HepG2 (cell line): ENCODE results near the gene ADRA2B. TPM values are rescaled to one million over a fixed set of nuclear protein-coding genes. Genes with fewer than 3 reads are reported as not detected.

Experiments
- ATAC-seq: fragments of 200-7000 bp; cut with Tn5 transposase; 3 replicates; pipeline ENCODE4 v1.9.1; 2020; ENCODE audit warnings: mild to moderate bottlenecking, moderate library complexity
- BruUV-seq: library from RNA; stranded (reverse); fragments of 400-500 nt; replicated peaks from 2 replicates; lab custom pipeline; 2021; lab: Mats Ljungman, UMichigan
- CTCF ChIA-PET: fragments of 300-600 bp; formaldehyde crosslinking; extraction: SDS; loops from one replicate; lab custom pipeline; 2021; ENCODE audit warnings: low total read pairs, inconsistent platforms, low intra/inter-chr PET ratio; lab: Yijun Ruan, JAX
- POLR2A ChIA-PET: fragments of 350-600 bp; sonication (Branson Sonifier 250); formaldehyde crosslinking; loops from one replicate; lab custom pipeline; 2020; ENCODE audit warnings: antibody characterized with exemption, inconsistent platforms; lab: Yijun Ruan, JAX
- DNase-seq: peaks from one replicate; pipeline ENCODE4 v3.0.0-alpha.2; 2015; ENCODE audit warnings: low spot score
- FAIRE-seq: peaks from 3 replicates; lab custom pipeline; 2011; peaks lifted over from hg19 to GRCh38; lab: Jason Lieb, UNC
- H2AFZ ChIP-seq: one replicate; pipeline ENCODE4 v1.6.1; 2011; ENCODE audit warnings: low read length, inconsistent platforms
- H3K27ac ChIP-seq: fragments of 300-600 bp; 3 replicates; pipeline ENCODE4 v1.8.0; 2011; ENCODE audit warnings: mixed run types, mild to moderate bottlenecking, mixed read lengths, low read length, inconsistent platforms; ENCODE audit not compliant: insufficient read depth; ENCODE audit errors: extremely low read length
- H3K27me3 ChIP-seq, 2 experiments: fragments of 200-600 bp in 1 of 2; 2 replicates in 1 of 2; 3 replicates in 1 of 2; pipeline versions ENCODE4 v1.6.0 to v1.8.0; 2011; ENCODE audit warnings: low read length in 2 of 2, mild to moderate bottlenecking in 2 of 2, moderate library complexity in 2 of 2, inconsistent platforms in 1 of 2; ENCODE audit not compliant: insufficient read depth in 2 of 2, control insufficient read depth in 1 of 2
- H3K36me3 ChIP-seq, 2 experiments: fragments of 200-600 bp in 1 of 2; replicated peaks in 1 of 2; 2 replicates in 1 of 2; 3 replicates in 1 of 2; pipeline versions ENCODE4 v1.5.1 to v1.8.0; 2011; ENCODE audit warnings: low read length in 2 of 2, inconsistent platforms in 1 of 2; ENCODE audit not compliant: insufficient read depth in 2 of 2, control insufficient read depth in 1 of 2
- H3K4me1 ChIP-seq: 2 replicates; pipeline ENCODE4 v1.5.1; 2012; ENCODE audit warnings: low read length, inconsistent platforms; ENCODE audit not compliant: insufficient read depth
- H3K4me2 ChIP-seq: 2 replicates; pipeline ENCODE4 v1.6.0; 2011; ENCODE audit warnings: low read depth, low read length, inconsistent platforms
- H3K4me3 ChIP-seq, 3 experiments: fragments of 200-600 bp in 1 of 3; sonication (generic), shearing (Covaris generic) in 1 of 3; replicated peaks in 1 of 3; 2 replicates each; pipeline ENCODE4 v1.5.1; 2011 to 2016; ENCODE audit warnings: low read length in 3 of 3, inconsistent platforms in 2 of 3, low read depth in 2 of 3, mild to moderate bottlenecking in 2 of 3, control low read depth in 1 of 3, mixed read lengths in 1 of 3; ENCODE audit not compliant: insufficient read depth in 1 of 3
- H3K79me2 ChIP-seq: one replicate; pipeline ENCODE4 v1.6.1; 2011; ENCODE audit warnings: low read length, inconsistent platforms; ENCODE audit not compliant: insufficient read depth
- H3K9ac ChIP-seq: 2 replicates; pipeline ENCODE4 v1.6.0; 2011; ENCODE audit warnings: mild to moderate bottlenecking, low read depth, low read length, inconsistent platforms; ENCODE audit not compliant: insufficient read depth
- H3K9me3 ChIP-seq: 2 replicates; pipeline ENCODE4 v1.5.1; 2012; ENCODE audit warnings: mild to moderate bottlenecking, low read length
- H4K20me1 ChIP-seq: 2 replicates; pipeline ENCODE4 v1.6.0; 2011; ENCODE audit warnings: inconsistent platforms, mild to moderate bottlenecking, low read length, moderate library complexity; ENCODE audit not compliant: insufficient read depth
- DNMT1 ChIP-seq: sonication (generic); formaldehyde crosslinking; IDR thresholded peaks from 2 replicates; pipeline ENCODE4 v1.5.1; 2020; ENCODE audit warnings: mild to moderate bottlenecking, missing genetic modification reagents
- ETV6 ChIP-seq: sonication (generic); formaldehyde crosslinking; conservative IDR thresholded peaks from 2 replicates; pipeline ENCODE4 v1.4.0; 2020; ENCODE audit warnings: missing genetic modification reagents
- HMG20B ChIP-seq: conservative IDR thresholded peaks from 2 replicates; pipeline ENCODE4 v1.6.1; 2016; ENCODE audit warnings: missing genetic modification reagents, missing compliant biosample characterization
- KAT8 ChIP-seq: IDR thresholded peaks from 2 replicates; pipeline ENCODE4 v1.6.1; 2016; ENCODE audit warnings: missing genetic modification reagents, missing compliant biosample characterization
- NR2F2 ChIP-seq: IDR thresholded peaks from 2 replicates; pipeline ENCODE4 v1.6.1; 2012; ENCODE audit warnings: low read depth, inconsistent platforms, borderline replicate concordance
- RBM22 ChIP-seq: fragments of 200-400 bp; formaldehyde crosslinking; optimal IDR thresholded peaks from 2 replicates; pipeline ENCODE3; 2017; ENCODE audit warnings: mild to moderate bottlenecking, low read length, moderate library complexity
- SALL2 ChIP-seq: sonication (generic); formaldehyde crosslinking; IDR thresholded peaks from 2 replicates; pipeline ENCODE4 v1.8.1; 2023; ENCODE audit warnings: mild to moderate bottlenecking, missing genetic modification reagents, inconsistent platforms
- TOPORS ChIP-seq: sonication (generic); formaldehyde crosslinking; IDR thresholded peaks from 2 replicates; pipeline ENCODE4 v1.8.0; 2023; ENCODE audit warnings: mild to moderate bottlenecking, missing genetic modification reagents
- ZBTB42 ChIP-seq: sonication (generic); formaldehyde crosslinking; IDR thresholded peaks from 2 replicates; pipeline ENCODE4 v1.5.0; 2020; ENCODE audit warnings: mild to moderate bottlenecking, missing genetic modification reagents
- ZNF780A ChIP-seq: sonication (generic); formaldehyde crosslinking; IDR thresholded peaks from 2 replicates; pipeline ENCODE4 v1.8.0; 2022; ENCODE audit warnings: mild to moderate bottlenecking, missing genetic modification reagents, moderate library complexity
- WGBS: methylation state at CpG from one replicate; pipeline ENCODE4 v1.1.6; 2017; ENCODE audit warnings: low lambda C conversion rate; 5-methylcytosine and 5-hydroxymethylcytosine counted together
- in situ Hi-C: cut with HindIII; loops from 2 replicates; pipeline ENCODE4 v1.10.0; 2017; ENCODE audit warnings: low pct_unique_long_range_greater_than_20kb; ENCODE audit not compliant: extremely low pct_ligation_motif_present
- intact Hi-C: fragments of 100-400 bp; cut with micrococcal nuclease; formaldehyde crosslinking; loops from one replicate; pipeline ENCODE4 v1.10.0; 2022; ENCODE audit not compliant: unreplicated experiment
- polyA plus RNA-seq, 8 experiments: library from polyadenylated mRNA; depleted of rRNA in 3 of 8; stranded (reverse) in 7 of 8; unstranded in 1 of 8; fragments of >200 nt; fragmentation: Illumina TruSeq in 4 of 8; extraction: Trizol in 4 of 8; gene quantifications; 2 replicates each; pipeline versions ENCODE4 v1.2.1 to v1.2.3, GENCODE V29; 2011 to 2016; ENCODE audit warnings: low read depth in 4 of 8, missing spikeins in 1 of 8, mixed read lengths in 1 of 8; ENCODE audit not compliant: insufficient read depth in 1 of 8
- total RNA-seq, 5 experiments: library from RNA; depleted of rRNA; stranded (reverse); fragments of >200 nt; fragmentation: Illumina TruSeq; extraction: Trizol; gene quantifications; 2 replicates each; pipeline ENCODE4 v1.2.3, GENCODE V29; 2016; ENCODE audit warnings: low read depth in 1 of 5
- TF ChIP-seq, protein P1 (sequence below): sonication (generic); formaldehyde crosslinking; IDR thresholded peaks from 2 replicates; pipeline ENCODE4 v1.5.0; 2020; ENCODE audit warnings: missing genetic modification reagents
- TF ChIP-seq, protein P2 (sequence below), 2 experiments: sonication (generic) in 1 of 2; formaldehyde crosslinking in 1 of 2; IDR thresholded peaks; 2 replicates each; pipeline versions ENCODE4 v1.4.0 to v1.6.1; 2018 to 2020; ENCODE audit warnings: missing genetic modification reagents in 2 of 2, borderline replicate concordance in 1 of 2, low read depth in 1 of 2, mild to moderate bottlenecking in 1 of 2, missing biosample characterization in 1 of 2
- TF ChIP-seq, protein P3 (sequence below): sonication (generic); formaldehyde crosslinking; IDR thresholded peaks from 2 replicates; pipeline ENCODE4 v1.5.1; 2020; ENCODE audit warnings: mild to moderate bottlenecking, missing genetic modification reagents, moderate library complexity
- TF ChIP-seq, protein P4 (sequence below): sonication (generic); formaldehyde crosslinking; IDR thresholded peaks from 2 replicates; pipeline ENCODE4 v1.4.0; 2020; ENCODE audit warnings: low read depth, missing genetic modification reagents
- TF ChIP-seq, protein P5 (sequence below): sonication (generic); formaldehyde crosslinking; IDR thresholded peaks from 2 replicates; pipeline ENCODE4 v1.4.0; 2020; ENCODE audit warnings: missing genetic modification reagents

Gene ADRA2B
- total and polyA plus RNA-seq, 2 of the 13 experiments (the other 11 are each of a cell fraction or from before 2014, with no cell fraction given): not detected

DNA sequence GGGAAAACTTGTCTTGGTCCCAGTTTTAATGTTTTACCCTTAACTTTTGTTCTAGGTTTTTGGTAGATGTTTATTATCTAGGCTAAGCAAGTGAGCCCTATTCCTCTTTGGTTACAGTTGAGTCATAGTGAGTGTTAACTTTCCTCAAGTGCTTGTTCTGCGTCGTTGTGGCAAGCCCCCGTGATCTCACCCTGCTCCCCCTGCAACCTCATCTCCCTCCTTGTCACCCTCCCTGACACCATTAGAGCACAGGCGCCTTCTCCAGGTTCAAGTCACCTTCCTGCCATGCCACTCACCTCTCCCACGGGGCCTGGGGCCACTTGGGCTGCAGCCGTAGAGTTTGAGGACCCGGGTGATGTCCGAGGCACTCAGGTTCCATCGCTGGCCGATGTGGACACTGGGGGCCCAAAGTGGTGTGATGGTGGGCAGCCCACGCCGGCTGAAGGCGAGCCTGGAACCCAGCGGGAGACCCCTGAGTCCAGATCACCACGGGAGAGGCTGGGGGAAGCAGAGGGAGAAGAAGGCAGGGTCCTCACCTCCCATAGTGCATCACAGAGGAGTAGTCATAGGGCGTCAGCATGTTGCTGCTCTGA lies 13.3 kb upstream of the ADRA2B start:
- Histone ChIP-seq H3K79me2 (no peaks in the 10 kb centered on the region), H2AFZ (no peak overlapping the region), H3K4me1 (no peaks in the 10 kb centered on the region), H3K4me2 (no peak overlapping the region), H3K36me3 (no peaks in the 10 kb centered on the region), H3K4me3 (no peak overlapping the region), H3K9me3 (no peaks in the 10 kb centered on the region), H3K27ac (no peak overlapping the region), H3K27me3 (peaks cover 13 to 59% of the 10 kb centered on the region in 2 experiments), H3K9ac (no peak overlapping the region), H4K20me1 (no peaks in the 10 kb centered on the region)
- in situ Hi-C loops: loop anchor here (25.0 kb wide), 1 partner anchor 383 kb away; the partner anchor contains the start of gene NEURL3
- no peak for DNase-seq
- ChIA-PET POLR2A (no interaction called here), CTCF (no interaction called here)
- no peak for FAIRE-seq
- 19% methylated on average over 15 of the region's 16 CpGs for WGBS
- no peak for ATAC-seq
- no TSS peak for BruUV-seq
- intact Hi-C loops: no loop called here
- TF ChIP-seq HMG20B (no peak), KAT8 (CRISPR knock-in tag) (no peak), NR2F2 (no peak), ZNF780A (CRISPR knock-in tag) (no peak), TOPORS (CRISPR knock-in tag) (no peak), ETV6 (CRISPR knock-in tag) (no peak), RBM22 (no peak), SALL2 (CRISPR knock-in tag) (no peak), DNMT1 (CRISPR knock-in tag) (no peak), ZBTB42 (CRISPR knock-in tag) (no peak)
- TF ChIP-seq, protein P1, sequence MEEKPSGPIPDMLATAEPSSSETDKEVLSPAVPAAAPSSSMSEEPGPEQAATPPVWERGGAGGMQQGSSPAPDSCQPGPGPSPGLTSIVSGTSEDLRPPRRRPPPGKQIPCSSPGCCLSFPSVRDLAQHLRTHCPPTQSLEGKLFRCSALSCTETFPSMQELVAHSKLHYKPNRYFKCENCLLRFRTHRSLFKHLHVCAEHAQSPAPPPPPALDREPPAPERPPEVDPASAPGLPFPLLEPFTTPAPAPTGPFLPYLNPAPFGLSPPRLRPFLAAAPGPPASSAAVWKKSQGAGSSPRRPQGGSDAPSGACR (CRISPR knock-in tag): no peak
- TF ChIP-seq, protein P2, sequence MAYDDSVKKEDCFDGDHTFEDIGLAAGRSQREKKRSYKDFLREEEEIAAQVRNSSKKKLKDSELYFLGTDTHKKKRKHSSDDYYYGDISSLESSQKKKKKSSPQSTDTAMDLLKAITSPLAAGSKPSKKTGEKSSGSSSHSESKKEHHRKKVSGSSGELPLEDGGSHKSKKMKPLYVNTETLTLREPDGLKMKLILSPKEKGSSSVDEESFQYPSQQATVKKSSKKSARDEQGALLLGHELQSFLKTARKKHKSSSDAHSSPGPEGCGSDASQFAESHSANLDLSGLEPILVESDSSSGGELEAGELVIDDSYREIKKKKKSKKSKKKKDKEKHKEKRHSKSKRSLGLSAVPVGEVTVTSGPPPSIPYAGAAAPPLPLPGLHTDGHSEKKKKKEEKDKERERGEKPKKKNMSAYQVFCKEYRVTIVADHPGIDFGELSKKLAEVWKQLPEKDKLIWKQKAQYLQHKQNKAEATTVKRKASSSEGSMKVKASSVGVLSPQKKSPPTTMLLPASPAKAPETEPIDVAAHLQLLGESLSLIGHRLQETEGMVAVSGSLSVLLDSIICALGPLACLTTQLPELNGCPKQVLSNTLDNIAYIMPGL (CRISPR knock-in tag; IDR thresholded peaks at IDR 0.05; ENCODE audit: borderline replicate concordance in 1 of 2, low read depth in 1 of 2): no peak
- TF ChIP-seq, protein P3, sequence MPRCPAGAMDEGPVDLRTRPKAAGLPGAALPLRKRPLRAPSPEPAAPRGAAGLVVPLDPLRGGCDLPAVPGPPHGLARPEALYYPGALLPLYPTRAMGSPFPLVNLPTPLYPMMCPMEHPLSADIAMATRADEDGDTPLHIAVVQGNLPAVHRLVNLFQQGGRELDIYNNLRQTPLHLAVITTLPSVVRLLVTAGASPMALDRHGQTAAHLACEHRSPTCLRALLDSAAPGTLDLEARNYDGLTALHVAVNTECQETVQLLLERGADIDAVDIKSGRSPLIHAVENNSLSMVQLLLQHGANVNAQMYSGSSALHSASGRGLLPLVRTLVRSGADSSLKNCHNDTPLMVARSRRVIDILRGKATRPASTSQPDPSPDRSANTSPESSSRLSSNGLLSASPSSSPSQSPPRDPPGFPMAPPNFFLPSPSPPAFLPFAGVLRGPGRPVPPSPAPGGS (CRISPR knock-in tag): no peak
- TF ChIP-seq, protein P4, sequence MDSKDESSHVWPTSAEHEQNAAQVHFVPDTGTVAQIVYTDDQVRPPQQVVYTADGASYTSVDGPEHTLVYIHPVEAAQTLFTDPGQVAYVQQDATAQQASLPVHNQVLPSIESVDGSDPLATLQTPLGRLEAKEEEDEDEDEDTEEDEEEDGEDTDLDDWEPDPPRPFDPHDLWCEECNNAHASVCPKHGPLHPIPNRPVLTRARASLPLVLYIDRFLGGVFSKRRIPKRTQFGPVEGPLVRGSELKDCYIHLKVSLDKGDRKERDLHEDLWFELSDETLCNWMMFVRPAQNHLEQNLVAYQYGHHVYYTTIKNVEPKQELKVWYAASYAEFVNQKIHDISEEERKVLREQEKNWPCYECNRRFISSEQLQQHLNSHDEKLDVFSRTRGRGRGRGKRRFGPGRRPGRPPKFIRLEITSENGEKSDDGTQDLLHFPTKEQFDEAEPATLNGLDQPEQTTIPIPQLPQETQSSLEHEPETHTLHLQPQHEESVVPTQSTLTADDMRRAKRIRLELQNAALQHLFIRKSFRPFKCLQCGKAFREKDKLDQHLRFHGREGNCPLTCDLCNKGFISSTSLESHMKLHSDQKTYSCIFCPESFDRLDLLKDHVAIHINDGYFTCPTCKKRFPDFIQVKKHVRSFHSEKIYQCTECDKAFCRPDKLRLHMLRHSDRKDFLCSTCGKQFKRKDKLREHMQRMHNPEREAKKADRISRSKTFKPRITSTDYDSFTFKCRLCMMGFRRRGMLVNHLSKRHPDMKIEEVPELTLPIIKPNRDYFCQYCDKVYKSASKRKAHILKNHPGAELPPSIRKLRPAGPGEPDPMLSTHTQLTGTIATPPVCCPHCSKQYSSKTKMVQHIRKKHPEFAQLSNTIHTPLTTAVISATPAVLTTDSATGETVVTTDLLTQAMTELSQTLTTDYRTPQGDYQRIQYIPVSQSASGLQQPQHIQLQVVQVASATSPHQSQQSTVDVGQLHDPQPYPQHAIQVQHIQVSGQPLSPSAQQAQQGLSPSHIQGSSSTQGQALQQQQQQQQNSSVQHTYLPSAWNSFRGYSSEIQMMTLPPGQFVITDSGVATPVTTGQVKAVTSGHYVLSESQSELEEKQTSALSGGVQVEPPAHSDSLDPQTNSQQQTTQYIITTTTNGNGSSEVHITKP (CRISPR knock-in tag): no peak
- TF ChIP-seq, protein P5, sequence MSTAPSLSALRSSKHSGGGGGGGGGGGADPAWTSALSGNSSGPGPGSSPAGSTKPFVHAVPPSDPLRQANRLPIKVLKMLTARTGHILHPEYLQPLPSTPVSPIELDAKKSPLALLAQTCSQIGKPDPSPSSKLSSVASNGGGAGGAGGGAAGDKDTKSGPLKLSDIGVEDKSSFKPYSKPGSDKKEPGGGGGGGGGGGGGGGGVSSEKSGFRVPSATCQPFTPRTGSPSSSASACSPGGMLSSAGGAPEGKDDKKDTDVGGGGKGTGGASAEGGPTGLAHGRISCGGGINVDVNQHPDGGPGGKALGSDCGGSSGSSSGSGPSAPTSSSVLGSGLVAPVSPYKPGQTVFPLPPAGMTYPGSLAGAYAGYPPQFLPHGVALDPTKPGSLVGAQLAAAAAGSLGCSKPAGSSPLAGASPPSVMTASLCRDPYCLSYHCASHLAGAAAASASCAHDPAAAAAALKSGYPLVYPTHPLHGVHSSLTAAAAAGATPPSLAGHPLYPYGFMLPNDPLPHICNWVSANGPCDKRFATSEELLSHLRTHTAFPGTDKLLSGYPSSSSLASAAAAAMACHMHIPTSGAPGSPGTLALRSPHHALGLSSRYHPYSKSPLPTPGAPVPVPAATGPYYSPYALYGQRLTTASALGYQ (CRISPR knock-in tag): no peak
